GM18498 (cell line): ENCODE measurements around the gene TMEM259.
A peak's percentile ranks its signal among the peaks of the same experiment; 100 is the strongest.

Experiments
- ATAC-seq: cut with Tn5 transposase; IDR thresholded peaks from one replicate; pipeline ENCODE4 v1.9.1; 2021; ENCODE audit warnings: mild to moderate bottlenecking, moderate library complexity; ENCODE audit not compliant: unreplicated experiment

The TMEM259 gene

DNA sequence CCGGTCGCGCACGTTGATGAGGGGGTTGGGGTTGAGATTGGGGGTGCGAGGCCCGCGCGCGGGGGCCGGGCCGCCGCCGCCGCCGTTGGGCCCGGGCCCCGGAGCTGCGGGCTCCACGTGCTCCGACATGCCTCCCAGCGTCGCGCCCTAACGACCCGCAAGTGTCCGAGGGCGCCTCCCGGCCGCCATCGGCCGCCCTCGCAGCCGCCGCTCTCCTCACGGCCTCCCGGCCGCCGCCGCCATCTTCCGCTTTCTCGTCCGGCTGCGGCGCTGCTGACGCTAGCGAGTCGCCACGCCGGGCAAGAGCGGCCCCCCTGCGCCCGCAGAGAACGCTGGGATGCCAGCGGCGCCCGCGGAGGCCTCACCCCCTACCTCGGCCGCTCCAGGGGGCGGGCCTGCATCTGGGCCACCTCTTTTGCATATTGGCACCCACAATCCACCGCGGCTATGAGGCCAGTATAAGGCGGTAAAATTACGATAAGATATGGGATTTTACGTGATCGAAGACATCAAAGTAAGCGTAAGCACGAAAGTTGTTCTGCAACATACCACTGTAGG is at the start of gene TMEM259:
Gene TMEM259 (minus strand): TSS at position 256 of the 558 bp plus-strand sequence. CDS start 127 bp downstream, at position 129.
- ATAC-seq: peak; percentile 88

DNA sequence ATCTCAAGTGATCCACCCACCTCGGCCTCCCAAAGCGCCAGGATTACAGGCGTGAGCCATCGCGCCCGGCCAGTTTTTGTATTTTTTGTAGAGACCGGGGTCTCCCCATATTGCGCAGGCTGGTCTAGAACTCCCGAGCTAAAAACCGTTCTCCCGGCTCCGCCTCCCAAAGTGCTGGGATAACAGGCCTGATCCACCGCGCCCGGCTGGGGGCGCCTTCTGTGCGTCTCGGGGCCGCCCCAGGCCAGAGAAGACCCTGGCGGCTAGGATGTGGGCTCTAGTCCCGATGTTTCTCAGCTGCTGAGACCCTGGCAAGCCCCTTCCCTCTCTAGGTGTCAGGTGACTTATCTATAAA is 49.6 kb upstream of the TMEM259 start:
- no peak for ATAC-seq

DNA sequence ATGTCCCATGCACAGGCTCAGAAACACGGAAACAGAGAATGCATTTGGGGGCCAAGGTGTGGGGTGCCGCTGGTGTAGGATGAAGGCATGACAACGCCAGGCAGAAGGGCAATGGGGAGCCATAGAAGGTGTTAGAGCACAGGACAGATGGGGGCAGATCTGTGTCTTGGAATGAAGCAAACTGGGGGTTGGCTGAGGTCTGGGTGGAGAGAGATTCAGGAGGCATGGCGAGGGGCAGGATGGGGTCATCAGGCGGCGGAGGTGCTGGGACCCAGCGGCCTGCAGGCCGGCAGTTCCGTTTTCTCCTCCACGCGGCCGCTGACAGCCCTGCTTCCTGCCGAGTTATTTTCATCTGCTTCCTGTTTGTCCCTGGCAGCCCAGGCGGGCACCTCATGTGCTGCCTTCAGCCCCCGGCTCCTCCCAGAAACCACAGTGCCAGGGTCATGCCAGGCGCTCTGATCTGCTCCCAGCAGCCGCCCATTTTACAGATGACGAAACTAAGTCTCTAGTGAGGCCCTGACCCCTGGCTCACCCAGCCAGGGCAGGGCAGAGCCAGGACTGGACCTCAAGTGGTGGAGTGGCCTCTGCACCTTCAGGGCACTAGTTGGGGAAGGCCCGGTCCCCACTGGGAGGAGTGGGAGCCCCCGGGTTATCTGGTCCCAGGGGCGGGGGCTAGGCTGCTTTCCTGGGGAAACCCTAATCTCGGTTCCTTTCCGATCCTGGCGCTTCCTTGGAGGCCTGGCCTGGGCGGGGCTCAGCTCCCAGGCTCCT is 48.3 kb upstream of the TMEM259 start:
- ATAC-seq: no peak

DNA sequence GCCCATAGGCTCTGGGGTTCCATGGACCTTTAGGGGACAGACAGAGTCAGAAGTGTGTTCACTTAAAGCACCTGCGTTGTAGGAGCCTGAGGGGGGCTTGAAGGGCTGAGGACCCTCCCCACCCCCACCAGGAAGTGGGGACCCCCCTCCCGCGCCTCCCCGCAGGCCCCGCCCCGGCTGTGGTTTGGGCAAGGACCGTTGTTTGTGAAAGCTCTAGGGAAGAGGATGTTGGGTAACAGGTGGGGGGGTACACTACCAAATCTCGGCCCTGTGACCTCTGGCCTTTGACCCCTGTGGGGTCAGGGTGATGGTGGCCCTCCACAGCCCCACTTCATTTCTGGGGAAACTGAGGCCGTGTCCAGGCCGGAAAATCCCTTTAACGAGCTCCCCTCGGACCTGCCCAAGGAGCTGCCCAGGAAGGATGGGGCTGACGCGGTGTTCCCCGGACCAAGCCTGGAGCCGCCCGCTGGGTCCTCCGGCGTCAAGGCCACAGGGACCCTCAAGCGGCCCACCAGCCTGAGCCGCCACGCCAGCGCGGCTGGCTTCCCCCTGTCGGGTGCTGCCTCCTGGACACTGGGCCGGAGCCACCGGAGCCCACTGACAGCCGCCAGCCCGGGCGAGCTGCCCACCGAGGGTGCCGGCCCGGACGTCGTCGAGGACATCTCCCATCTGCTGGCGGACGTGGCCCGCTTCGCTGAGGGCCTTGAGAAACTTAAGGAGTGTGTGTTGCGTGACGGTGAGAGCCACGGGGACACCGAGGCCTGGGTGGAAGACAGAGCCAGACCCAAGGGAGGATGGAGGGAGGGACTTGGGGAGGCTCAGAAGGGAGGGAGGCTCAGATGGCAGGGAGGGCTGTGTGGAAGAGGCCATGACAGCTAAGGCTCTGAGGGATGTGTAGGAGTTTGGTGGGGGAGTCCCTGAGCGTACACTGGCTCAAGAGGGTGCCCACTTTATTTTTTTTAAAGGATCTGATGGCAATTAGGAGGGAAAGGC is 47.4 kb upstream of the TMEM259 start:
- no peak for ATAC-seq

DNA sequence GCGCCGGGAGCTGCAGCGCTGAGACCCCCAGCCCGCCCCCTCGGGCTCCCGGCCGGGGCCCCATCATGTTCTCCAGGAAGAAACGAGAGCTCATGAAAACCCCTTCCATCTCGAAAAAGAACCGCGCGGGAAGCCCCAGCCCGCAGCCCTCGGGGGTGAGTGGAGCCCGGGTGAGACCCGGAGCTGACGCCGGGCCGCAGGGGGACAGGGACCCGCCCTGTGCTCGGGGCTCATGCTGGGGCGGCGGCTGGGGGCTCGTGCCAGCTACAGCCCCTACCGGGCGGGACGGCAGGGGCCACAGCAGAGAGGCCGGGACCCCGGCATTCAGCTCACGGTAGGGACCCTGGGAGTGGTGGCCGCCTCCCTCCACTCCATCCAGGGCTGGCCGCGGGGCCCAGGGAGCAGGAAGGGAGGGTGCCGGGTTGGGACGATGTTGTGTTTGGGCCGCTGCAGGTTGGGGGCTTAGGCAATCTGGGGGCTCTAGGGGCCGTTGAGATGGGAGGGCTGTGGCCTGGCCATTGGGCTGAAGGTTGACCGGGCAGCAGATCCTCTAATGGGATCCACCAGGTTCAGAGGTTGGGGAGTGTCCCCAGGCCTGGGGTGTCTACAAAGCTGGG is 46.5 kb upstream of the TMEM259 start:
- ATAC-seq: peak; percentile 27

DNA sequence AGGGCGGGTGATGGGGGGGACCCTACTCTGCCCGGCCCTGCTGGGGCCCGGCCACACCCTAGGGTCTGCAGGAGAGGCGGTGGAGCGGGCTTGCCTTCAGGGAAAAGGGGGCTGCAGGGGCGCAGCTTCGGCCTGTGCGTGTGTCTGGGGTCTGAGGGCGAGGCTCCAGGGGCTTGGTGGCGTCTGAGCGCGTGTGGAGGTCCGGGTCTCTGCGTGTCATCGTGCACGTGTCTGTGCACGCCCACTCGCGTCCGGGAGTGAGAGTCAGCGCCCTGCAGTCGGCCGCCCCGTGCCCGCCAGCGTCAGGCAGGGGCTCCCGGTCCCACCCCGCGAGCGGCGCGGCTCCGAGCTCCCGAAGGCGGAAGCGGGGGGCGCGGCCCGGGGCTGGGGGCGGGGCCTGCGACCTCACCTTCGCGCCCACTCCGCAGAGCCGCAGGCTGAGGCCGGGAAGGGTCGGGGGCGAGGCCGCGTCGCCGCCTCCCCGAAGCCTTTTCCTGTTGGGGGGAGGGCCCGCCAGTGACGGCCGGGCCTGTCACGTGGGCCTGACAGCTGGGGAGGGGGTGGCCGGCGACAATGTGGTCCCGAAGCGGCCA is 45.9 kb upstream of the TMEM259 start, which contains the start of gene ARHGAP45:
Gene ARHGAP45 (plus strand): TSS at position 420 of the 593 bp plus-strand sequence. CDS start 239 bp downstream, outside the sequence.
- ATAC-seq: peak; percentile 48

DNA sequence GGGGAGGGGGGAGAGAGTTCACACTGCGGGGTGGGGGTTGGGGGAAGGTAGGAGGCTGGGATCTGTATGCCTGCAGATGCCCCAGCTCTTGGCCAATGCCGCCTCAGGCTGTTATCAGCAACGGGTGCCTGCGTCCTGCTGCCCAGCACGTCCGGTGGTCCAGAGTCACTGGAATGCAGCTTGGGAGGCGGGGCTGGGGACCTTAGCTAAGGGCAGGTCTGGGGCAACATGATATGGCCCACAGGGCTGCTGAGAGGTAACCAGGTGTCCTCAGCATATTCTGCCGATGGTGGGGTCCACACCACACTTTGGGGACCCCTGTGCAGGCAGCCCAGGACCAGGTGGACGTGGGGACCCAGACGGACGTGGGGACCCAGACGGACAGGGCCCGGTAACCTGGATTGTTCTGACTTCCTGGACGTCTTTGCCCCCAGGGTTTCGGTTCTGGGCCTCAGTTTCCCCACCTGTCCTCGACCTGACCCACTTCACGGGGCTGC is 45.4 kb upstream of the TMEM259 start:
- no peak for ATAC-seq

DNA sequence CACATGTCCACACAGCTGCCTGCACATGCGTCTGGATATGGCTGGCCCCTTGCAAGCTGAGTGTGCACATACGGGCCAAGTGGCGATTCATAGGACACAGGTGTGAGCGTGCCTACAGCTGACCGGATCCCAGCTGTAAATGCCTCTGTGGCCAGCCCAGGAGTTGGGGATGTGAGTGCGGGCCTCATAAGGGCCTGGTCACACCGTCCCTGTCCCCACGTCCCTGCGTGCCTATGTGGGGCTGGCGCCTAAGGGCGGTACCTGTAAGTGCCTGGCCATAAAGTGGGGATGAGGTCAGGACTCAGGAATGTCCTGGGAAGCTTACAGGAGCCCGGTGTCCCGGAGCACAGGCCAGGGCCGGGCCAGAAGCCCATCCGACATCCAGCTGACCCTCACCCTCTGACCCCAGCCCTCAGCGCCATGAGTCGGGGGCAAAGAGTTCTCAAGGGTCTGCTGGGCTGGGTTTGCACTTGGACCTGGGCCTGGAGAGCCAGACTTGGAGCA is 44.7 kb upstream of the TMEM259 start:
- no peak for ATAC-seq

DNA sequence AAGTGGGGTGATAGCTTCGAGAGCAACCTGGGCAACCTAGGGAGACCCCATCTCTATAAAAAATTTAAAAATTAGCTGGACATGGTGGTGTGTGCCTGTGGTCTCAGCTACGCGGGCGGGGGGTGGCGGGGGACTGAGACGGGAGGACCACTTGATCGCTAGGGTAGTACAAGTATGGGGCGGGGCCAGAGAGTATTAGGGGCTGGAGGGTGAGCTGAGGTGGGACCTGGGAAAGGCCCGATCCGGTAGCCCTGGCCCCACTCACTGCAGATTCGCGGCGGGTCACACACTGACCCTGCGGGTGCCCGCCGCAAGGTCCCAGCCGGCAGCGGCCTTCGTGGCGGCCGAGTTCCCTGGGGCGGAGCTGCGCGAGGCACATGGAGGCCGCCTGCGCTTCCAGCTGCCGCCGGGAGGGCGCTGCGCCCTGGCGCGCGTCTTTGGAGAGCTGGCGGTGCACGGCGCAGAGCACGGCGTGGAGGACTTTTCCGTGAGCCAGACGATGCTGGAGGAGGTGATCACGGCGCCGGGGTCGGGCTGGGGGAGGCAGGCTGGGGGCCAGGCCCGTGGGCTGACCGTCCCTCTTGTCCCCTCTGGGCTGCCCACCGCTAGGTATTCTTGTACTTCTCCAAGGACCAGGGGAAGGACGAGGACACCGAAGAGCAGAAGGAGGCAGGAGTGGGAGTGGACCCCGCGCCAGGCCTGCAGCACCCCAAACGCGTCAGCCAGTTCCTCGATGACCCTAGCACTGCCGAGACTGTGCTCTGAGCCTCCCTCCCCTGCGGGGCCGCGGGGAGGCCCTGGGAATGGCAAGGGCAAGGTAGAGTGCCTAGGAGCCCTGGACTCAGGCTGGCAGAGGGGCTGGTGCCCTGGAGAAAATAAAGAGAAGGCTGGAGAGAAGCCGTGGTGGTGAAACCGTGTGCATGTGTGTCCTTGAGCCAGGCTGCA is 44.0 kb upstream of the TMEM259 start:
- ATAC-seq: no peak

DNA sequence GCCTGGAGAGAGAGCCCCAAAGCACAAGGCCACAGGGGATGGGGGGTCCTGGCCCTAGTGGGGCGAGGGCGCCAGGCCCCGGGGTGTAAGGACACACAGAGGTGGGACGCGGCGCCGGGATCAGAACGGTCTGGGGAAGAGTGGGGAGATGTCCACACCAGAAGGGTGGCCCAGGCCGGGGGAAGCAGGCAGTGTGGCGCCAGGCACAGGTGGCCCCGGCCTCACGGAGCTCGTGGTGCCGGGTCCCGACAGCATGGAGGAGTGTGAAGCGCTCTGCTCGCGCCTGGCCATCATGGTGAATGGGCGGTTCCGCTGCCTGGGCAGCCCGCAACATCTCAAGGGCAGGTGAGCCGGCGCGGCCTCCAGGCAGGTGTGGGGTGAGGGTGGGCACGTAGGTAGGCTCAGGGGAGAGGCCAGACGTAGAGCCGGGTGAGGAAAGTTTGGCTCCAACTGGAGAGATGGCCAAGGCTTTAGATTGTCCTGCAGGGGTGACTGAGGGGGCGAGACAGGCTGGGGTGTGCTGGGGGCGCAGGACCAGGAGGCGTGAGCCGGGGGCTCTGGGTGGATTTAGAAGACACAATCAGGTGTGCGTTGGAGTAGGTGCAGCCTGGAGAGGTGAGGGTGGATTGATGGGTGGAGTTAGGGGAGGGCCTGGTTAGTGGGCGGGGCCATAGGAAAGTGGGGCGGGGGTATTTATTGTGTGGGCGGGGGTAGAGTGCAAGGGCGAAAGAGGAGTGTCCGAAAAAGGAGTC is 43.2 kb upstream of the TMEM259 start:
- no peak for ATAC-seq

DNA sequence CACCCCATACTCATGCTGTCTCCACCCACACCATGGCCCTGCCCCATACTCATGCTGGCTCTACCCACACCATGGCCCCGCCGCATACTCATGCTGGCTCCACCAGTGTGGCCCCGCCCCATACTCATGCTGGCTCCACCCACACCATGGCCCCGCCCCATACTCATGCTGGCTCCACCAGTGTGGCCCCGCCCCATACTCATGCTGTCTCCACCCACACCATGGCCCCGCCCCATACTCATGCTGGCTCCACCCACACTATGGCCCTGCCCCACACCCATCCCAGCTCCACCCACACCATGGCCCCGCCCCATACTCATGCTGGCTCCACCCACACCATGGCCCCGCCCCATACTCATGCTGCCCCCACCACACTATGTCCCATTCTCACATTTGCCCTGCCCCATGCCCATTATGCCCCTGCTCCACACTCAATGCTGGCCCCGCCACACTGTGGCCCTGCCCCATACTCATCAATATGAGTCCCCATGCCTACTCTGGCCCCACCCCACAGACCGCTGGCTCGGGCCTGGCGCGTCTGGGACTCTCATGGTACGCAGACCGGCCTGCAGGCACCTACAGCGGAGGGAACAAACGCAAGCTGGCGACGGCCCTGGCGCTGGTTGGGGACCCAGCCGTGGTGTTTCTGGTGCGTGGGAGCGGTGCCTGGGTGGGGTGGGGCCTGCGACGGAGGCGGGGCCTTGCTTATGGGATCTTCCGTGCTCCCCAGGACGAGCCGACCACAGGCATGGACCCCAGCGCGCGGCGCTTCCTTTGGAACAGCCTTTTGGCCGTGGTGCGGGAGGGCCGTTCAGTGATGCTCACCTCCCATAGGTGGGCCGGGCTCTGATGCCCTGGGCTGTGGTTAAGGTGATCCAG is 42.3 kb upstream of the TMEM259 start:
- no peak for ATAC-seq

DNA sequence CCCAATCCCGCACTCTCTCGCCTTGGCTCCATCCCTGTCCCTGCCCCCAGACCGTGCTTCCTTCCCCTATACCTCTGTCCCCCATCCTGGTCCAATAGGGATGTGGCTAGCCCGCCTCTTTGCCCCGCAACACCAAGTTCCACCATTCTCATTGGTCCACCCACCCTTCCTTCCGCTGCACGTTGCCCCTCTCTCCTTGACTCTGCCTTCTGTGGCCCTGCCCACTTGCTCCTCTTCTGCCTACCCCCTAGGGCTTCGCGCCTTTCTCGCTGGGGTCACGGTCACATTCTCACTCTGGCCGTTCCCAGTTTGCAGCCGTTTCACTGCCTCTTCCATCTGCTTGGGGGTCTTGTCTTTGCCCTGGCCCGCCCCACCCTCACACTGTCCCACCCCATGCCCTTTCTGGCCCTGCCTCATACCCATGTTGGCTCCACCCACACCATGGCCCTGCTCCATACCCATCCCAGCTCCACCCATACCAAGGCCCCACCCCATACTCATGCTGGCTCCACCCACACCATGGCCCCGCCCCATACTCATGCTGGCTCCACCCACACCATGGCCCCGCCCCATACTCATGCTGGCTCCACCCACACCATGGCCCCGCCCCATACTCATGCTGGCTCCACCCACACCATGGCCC is 41.6 kb upstream of the TMEM259 start:
- ATAC-seq: no peak

DNA sequence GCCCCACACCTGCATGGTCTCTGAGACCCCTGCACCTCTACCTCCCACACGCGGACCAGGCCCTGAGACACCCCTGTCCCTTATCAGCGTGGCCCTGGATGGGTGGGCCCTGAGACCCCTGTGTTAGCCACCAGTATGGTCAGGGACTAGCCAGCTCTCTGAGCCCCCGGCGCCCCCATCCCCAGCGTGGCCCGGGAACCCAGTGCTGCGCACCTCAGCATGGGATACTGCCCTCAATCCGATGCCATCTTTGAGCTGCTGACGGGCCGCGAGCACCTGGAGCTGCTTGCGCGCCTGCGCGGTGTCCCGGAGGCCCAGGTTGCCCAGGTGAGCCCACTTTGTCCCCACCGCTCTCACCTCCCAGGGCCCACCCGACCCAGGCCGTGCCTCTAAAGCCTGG is 41.1 kb upstream of the TMEM259 start:
- ATAC-seq: no peak

DNA sequence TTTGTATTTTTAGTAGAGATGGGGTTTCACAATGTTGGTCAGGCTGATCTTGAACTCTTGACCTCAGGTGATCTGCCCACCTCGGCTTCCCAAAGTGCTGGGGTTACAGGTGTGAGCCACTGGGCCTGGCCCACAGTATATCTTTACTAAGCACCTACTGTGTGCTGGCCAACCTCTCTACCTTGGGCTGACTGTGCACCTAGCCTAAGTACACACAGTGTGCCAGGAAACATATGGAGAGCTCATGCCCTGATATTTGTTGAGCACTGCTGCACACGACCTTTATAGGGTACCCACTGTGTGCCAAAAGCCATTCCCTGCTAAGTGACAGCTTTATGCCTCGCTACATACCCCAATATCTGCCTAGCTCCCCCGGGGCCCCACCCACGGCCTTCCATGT is 39.8 kb upstream of the TMEM259 start:
- no peak for ATAC-seq

DNA sequence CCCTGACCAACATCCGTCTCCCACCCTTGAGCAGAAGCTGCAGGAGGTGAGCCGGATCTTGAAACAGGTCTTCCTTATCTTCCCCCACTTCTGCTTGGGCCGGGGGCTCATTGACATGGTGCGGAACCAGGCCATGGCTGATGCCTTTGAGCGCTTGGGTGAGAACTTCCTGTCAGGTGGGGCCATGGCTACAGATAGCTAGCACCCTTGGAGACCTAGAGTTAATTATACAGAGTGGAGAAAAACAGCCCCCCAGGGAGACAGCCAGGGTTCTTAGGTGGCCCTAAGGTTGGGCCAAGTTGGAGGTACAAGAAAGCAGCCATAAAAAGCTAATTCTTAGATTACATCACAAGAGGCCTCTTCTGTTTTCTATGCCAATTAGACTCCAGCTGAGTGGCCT is 37.2 kb upstream of the TMEM259 start:
- no peak for ATAC-seq

DNA sequence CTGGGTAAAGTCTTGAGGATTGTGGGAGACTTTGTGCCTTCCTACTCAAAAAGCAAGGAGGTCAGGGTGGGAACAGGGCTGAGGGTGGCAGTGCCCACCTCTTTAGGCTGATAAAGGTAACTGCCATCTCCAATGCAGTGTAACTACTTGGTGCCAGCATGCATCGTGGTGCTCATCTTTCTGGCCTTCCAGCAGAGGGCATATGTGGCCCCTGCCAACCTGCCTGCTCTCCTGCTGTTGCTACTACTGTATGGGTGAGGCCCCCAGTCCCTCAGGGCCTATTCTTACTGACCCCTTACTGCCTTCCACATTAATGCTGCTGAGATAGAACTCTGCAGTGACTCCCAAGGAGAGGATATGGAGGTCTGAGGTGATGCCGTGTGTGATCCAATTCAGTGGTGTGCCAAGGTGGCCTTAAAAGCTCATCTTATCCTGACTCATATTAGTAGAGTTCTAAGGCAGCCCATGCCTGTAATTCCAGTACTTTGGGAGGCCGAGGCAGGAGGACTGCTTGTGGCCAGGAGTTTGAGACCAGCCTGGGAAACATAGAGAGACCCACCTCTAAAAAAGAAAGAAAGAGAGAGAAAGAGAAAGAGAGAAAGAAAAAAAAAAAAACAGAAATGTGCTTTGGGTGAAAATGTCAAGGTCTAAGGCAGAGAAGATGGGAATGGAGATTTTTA is 36.4 kb upstream of the TMEM259 start:
- no peak for ATAC-seq
